HCT116 (cell line): ENCODE data around the gene AUP1. TPM values are rescaled to one million over a fixed set of nuclear protein-coding genes. Genes with fewer than 3 reads are reported as not detected.

Experiments
- ATAC-seq: fragments of 200-7000 bp; cut with Tn5 transposase; 2 replicates; pipeline ENCODE4 v1.9.1; 2020; ENCODE audit warnings: mild to moderate bottlenecking, moderate library complexity
- BruUV-seq: library from RNA; stranded (reverse); fragments of 400-500 nt; replicated peaks from 2 replicates; lab custom pipeline; 2021; lab: Mats Ljungman, UMichigan
- CTCF ChIA-PET: fragments of 300-600 bp; sonication (Branson Sonifier 250); formaldehyde crosslinking; loops from one replicate; lab custom pipeline; 2021; ENCODE audit warnings: antibody characterized with exemption; lab: Charles Lee
- POLR2A ChIA-PET: fragments of 300-600, 350-600 bp; sonication (Branson Sonifier 250); formaldehyde crosslinking; loops from one replicate; lab custom pipeline; 2021; ENCODE audit warnings: antibody characterized with exemption; lab: Charles Lee
- RAD21 ChIA-PET, 2 experiments: fragments of 300-600 bp; sonication (Branson Sonifier 250); formaldehyde crosslinking; loops; one replicate each; lab custom pipeline; 2023; ENCODE audit warnings: low total read pairs in 2 of 2; ENCODE audit not compliant: uncharacterized antibody in 2 of 2, unreplicated experiment in 2 of 2, low non-redundant PET in 1 of 2; lab: Charles Lee
- DNase-seq: peaks from one replicate; pipeline ENCODE4 v3.0.0-alpha.2; 2010; ENCODE audit warnings: low read depth, low spot score
- H2AFZ ChIP-seq: fragments of 200-600 bp; shearing (Covaris generic), sonication (generic); 2 replicates; pipeline ENCODE4 v1.6.1; 2017; ENCODE audit warnings: low read depth, mixed run types, mixed read lengths, antibody characterized with exemption, low read length; ENCODE audit not compliant: poor library complexity, severe bottlenecking
- H3K27ac ChIP-seq: 2 replicates; pipeline ENCODE4 v1.5.1; 2012; ENCODE audit warnings: low read depth, low read length
- H3K27me3 ChIP-seq: fragments of 200-600 bp; sonication (generic); 2 replicates; pipeline ENCODE4 v1.6.1; 2016; ENCODE audit warnings: mixed run types, low read length, mixed read lengths; ENCODE audit not compliant: insufficient read depth
- H3K36me3 ChIP-seq, 2 experiments: fragments of 200-500 bp in 1 of 2; fragments of 200-600 bp in 1 of 2; sonication (Bioruptor generic) in 1 of 2; sonication (generic) in 1 of 2; 2 replicates each; pipeline versions ENCODE4 v1.5.1 to v1.6.1; 2014 to 2016; ENCODE audit warnings: low read length in 2 of 2, inconsistent platforms in 1 of 2, mixed read lengths in 1 of 2, mixed run types in 1 of 2; ENCODE audit not compliant: insufficient read depth in 2 of 2, control insufficient read depth in 1 of 2
- H3K4me1 ChIP-seq, 2 experiments: fragments of 200-600 bp in 1 of 2; sonication (generic) in 1 of 2; 2 replicates each; pipeline versions ENCODE4 v1.5.1 to v1.6.1; 2012 to 2017; ENCODE audit warnings: low read length in 2 of 2, inconsistent platforms in 1 of 2, mild to moderate bottlenecking in 1 of 2, mixed read lengths in 1 of 2, mixed run types in 1 of 2, moderate library complexity in 1 of 2; ENCODE audit not compliant: insufficient read depth in 2 of 2, control insufficient read depth in 1 of 2
- H3K4me2 ChIP-seq: fragments of 200-600 bp; sonication (generic); 2 replicates; pipeline ENCODE4 v1.6.1; 2017; ENCODE audit warnings: mixed run types, low read length, mixed read lengths
- H3K4me3 ChIP-seq, 2 experiments: fragments of 200-600 bp in 1 of 2; sonication (generic) in 1 of 2; replicated peaks in 1 of 2; 2 replicates each; pipeline ENCODE4 v1.5.1; 2011 to 2016; ENCODE audit warnings: low read length in 2 of 2, control low read depth in 1 of 2, low read depth in 1 of 2, mild to moderate bottlenecking in 1 of 2, mixed read lengths in 1 of 2, mixed run types in 1 of 2
- H3K79me2 ChIP-seq: fragments of 200-600 bp; sonication (generic); 2 replicates; pipeline ENCODE4 v1.6.1; 2017; ENCODE audit warnings: mild to moderate bottlenecking, mixed run types, low read length, moderate library complexity, mixed read lengths; ENCODE audit not compliant: insufficient read depth
- H3K9ac ChIP-seq: fragments of 200-600 bp; sonication (generic); 2 replicates; pipeline ENCODE4 v1.6.1; 2016; ENCODE audit warnings: low read length, mixed read lengths
- H3K9me2 ChIP-seq: fragments of 200-600 bp; sonication (generic), shearing (Covaris generic); 2 replicates; pipeline ENCODE4 v1.6.1; 2017; ENCODE audit warnings: mixed run types, mild to moderate bottlenecking, moderate library complexity; ENCODE audit not compliant: insufficient read depth
- H3K9me3 ChIP-seq, 2 experiments: fragments of 200-500 bp in 1 of 2; fragments of 200-600 bp in 1 of 2; sonication (Bioruptor generic) in 1 of 2; sonication (generic) in 1 of 2; 2 replicates each; pipeline ENCODE4 v1.6.1; 2014 to 2017; ENCODE audit warnings: low read length in 2 of 2, mixed read lengths in 2 of 2, inconsistent platforms in 1 of 2, low read depth in 1 of 2, mild to moderate bottlenecking in 1 of 2, mixed run types in 1 of 2, moderate library complexity in 1 of 2; ENCODE audit not compliant: control insufficient read depth in 1 of 2, insufficient read depth in 1 of 2
- H4K20me1 ChIP-seq: fragments of 200-600 bp; sonication (generic), shearing (Covaris generic); 2 replicates; pipeline ENCODE4 v1.6.1; 2017; ENCODE audit warnings: mixed run types, mild to moderate bottlenecking, moderate library complexity; ENCODE audit not compliant: insufficient read depth
- ELF1 ChIP-seq: IDR thresholded peaks from 2 replicates; pipeline ENCODE4 v1.6.1; 2012; ENCODE audit warnings: low read depth, borderline replicate concordance
- EZH2 ChIP-seq: fragments of 200-600 bp; sonication (generic); IDR thresholded peaks from 2 replicates; pipeline ENCODE4 v1.6.1; 2017; ENCODE audit warnings: antibody characterized with exemption, mixed run types
- JUND ChIP-seq: IDR thresholded peaks from 2 replicates; pipeline ENCODE4 v1.6.1; 2012
- POLR2AphosphoS5 ChIP-seq: IDR thresholded peaks from 2 replicates; pipeline ENCODE4 v1.6.1; 2011; ENCODE audit warnings: mild to moderate bottlenecking, low read depth, low read length, moderate library complexity
- TCF7L2 ChIP-seq: IDR thresholded peaks from 2 replicates; pipeline ENCODE4 v1.7.0; 2011; ENCODE audit warnings: borderline replicate concordance, inconsistent platforms; ENCODE audit not compliant: insufficient read depth, insufficient read length; ENCODE audit errors: extremely low read depth
- ZBTB33 ChIP-seq: IDR thresholded peaks from 2 replicates; pipeline ENCODE4 v1.6.1; 2011; ENCODE audit warnings: mild to moderate bottlenecking, low read length, moderate library complexity; ENCODE audit not compliant: insufficient replicate concordance; ENCODE audit errors: extremely low read depth
- intact Hi-C: fragments of 100-400 bp; cut with micrococcal nuclease; formaldehyde crosslinking; loops from 2 replicates; pipeline ENCODE4 v1.10.0; 2022
- total RNA-seq: library from RNA; stranded (reverse); gene quantifications from one replicate; pipeline ENCODE4 v1.2.1, GENCODE V29; 2021; ENCODE audit not compliant: unreplicated experiment

The AUP1 gene
- total RNA-seq, 1 experiment from 2014 or later = 116 TPM

DNA sequence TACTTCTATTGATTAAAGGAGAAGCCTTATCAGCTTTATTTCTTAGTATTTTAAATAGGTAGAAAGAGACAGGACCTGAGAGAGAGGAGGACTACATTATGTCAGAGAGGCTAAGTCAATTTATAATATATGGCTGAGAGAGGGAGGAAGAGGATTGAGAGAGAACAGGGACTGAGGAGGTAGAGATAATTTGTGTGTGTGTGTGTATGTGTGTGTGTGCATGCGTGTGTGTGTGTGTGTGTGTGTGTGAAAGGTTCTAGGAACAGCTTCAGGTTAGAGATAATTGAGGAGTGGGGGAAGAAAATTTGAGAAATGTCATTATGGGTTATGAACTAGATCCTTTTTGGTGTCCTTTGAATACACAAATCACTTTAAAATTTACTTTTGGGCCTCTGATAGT, 40.2 kb upstream of the AUP1 start:
- ChIA-PET CTCF (no interaction called here), POLR2A (no interaction called here), RAD21 (no interaction called here)
- Histone ChIP-seq H3K36me3 (no peaks in the 10 kb centered on the region; a peak in 1 of 4 replicates), H3K27ac (no peak overlapping the region), H3K9me3 (no peaks in the 10 kb centered on the region), H3K9ac (no peak overlapping the region), H3K9me2 (no peaks in the 10 kb centered on the region), H3K79me2 (no peaks in the 10 kb centered on the region), H4K20me1 (no peaks in the 10 kb centered on the region), H3K27me3 (no peaks in the 10 kb centered on the region), H2AFZ (no peak overlapping the region), H3K4me3 (no peak overlapping the region), H3K4me1 (peaks cover 0 to 3% of the 10 kb centered on the region in 2 experiments; a peak in 1 of 4 replicates), H3K4me2 (no peak overlapping the region)
- no TSS peak for BruUV-seq
- ATAC-seq (no peak), DNase-seq (no peak)
- intact Hi-C loops = no loop called here
- TF ChIP-seq TCF7L2 (no peak), JUND (no peak), EZH2 (no peak), POLR2AphosphoS5 (no peak), ELF1 (no peak)

DNA sequence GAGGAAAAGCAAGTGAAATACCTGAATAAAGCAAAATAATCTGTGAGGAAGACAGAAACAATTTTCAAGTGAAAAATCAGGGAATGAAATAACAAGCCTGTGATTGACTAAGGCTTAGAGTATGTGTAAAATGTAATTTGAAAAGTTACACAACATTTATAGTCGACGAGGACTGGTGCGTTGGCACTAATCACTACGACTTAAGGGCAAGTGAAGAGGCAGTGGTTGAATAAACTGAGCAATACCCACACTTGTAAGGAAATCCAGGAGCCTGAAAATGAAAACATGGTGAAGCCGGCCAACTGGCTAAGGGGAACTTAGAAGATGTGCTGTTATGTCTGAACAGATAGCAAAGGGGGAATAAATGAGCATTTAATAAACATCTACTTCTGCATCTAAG, 38.4 kb upstream of the AUP1 start:
- BruUV-seq = no TSS peak
- intact Hi-C loops = no loop called here
- ChIA-PET POLR2A (interaction anchor here (1.9 kb wide), 1 partner anchor 9 kb away, joined by 5 read pairs; no protein-coding TSS in a partner anchor), RAD21 (no interaction called here), CTCF (no interaction called here)
- ATAC-seq = no peak
- Histone ChIP-seq H3K4me3 (no peak overlapping the region), H3K4me1 (no peaks in the 10 kb centered on the region), H3K27ac (no peak overlapping the region), H3K9me3 (no peaks in the 10 kb centered on the region), H4K20me1 (no peaks in the 10 kb centered on the region), H3K27me3 (no peaks in the 10 kb centered on the region), H3K9me2 (no peaks in the 10 kb centered on the region), H3K36me3 (no peaks in the 10 kb centered on the region), H3K79me2 (no peaks in the 10 kb centered on the region), H3K9ac (no peak overlapping the region), H3K4me2 (no peak overlapping the region), H2AFZ (no peak overlapping the region)
- TF ChIP-seq JUND (no peak), ZBTB33 (no peak)
- DNase-seq = no peak
